Stimulated activated naive CD4-positive, alpha-beta T cell (primary cell): ENCODE data around the gene C1QB.

ENCODE experiments used
- DNase-seq, 6 experiments: peaks; one replicate each; lab custom pipeline; 2025; lab: John Stamatoyannopoulos, UW

The C1QB gene, protein sequence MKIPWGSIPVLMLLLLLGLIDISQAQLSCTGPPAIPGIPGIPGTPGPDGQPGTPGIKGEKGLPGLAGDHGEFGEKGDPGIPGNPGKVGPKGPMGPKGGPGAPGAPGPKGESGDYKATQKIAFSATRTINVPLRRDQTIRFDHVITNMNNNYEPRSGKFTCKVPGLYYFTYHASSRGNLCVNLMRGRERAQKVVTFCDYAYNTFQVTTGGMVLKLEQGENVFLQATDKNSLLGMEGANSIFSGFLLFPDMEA

DNA sequence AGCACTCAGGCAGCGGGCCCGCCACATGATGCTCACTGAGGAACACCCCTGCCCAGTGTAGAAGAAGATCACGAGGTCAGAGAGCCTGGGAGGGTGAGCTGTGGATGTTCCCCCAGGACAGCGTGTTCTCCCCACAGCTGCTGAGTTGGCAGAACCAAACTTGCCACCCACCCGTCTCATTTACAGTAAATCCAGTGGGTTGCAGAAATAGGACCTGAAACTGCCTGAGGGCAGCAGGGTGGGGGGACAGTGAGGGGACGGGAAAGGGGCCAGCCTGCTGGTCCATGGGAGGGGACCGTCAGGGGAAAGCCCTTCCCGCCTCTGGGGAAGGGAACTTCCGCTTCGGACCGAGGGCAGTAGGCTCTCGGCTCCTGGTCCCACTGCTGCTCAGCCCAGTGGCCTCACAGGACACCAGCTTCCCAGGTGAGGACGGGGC is at the start of gene C1QB:
C1QB (plus strand) TSS at position 356 of the 436 bp plus-strand sequence. CDS start 6,227 bp downstream, outside the sequence.
- no peak for DNase-seq

DNA sequence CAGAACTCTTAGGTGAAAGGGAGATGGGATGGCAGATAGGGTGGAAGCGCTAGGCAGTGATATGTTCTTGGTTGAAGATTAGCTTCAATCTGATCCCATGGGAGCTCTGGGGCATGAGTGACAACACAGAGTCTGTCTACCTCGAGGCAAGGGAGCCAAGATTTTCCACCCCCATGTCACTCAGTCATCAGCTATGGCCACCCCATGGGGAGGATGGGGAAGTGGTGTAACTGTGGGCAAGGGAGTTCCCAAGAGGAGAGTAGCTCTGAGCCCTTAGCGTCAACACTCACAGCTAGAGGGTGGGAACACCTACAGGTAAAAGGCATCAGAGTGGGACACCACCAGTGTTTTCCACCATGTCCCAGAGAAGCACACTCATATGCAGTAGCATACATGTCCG is 46.9 kb upstream of the C1QB start:
- DNase-seq: no peak

DNA sequence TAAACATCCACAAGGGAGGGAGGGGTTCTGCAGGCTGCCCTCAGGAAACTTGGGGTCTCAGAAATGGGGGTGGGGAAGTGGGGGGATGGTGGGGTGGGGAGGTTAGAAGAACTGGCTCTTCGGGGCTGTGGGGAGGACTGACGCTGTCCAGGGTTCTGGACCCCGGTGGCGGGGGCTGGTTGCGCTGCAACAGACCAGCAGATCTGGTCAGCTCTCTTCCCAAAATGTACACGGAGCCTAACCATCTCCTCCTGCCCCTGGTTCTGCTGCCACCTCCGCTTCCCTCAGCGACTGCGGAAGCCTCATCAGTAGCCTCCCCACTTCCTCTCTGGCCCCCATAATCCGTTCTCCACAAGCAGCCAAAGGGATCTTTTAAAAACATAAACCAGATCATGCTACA is 45.9 kb upstream of the C1QB start:
- no peak for DNase-seq

DNA sequence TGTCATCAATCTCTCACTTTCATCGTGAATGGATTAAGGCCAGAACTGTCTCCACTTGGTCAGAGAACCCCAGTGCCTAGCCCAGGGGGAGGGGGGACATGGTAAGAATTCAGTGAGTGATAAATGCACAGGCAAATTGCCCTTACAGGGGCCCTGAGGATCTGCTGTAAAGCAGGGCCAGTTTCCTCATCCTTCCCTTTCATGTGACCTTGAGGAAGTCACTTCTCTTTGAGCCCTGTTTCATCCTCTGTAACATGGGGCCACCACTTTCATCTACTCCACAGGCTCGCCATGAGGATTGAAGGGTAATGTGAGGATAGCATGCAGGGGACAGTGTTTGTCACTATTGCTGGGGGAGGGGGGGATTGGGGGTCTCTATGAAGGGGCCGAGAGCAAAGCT is 44.7 kb upstream of the C1QB start:
- no peak for DNase-seq

DNA sequence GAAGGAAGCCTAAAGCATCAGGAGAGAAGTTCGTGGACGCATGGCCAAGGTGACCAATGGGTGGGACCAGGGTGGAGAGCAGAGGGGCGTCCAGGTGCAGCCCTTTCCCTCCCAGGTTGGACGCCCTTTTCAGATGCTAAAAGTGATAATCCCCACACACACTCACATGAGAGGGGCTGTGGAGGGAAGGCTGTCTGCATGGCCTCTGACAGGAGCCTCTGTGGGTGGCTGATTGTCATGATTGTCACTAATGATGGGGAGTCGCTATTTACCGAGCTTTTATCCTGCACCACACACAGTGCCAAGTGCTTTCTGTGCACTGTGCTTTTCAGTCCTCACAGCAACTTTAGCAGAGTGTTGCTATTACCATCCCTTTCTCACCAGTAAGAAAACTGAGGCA is 43.7 kb upstream of the C1QB start:
- DNase-seq: no peak

DNA sequence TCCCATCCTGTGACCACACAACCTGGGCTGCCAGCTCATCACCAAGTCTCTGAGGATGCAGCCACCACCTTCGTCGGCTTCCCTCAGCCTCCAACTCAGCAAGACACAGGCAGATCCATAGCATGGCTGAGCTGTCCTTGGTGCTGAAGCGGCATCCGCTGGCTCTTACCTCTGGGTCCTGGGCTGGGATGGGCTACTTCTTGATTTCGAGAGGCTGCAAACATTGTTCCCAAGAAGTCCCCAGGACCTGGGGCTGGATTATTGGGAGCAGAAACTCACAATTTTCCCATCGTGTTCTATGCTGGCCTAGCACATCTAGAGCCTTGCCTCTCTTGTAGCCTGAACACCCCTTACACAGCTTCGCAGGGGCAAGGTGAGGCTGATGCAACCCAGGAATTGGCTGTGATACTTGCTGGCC is 41.5 kb upstream of the C1QB start:
- no peak for DNase-seq

DNA sequence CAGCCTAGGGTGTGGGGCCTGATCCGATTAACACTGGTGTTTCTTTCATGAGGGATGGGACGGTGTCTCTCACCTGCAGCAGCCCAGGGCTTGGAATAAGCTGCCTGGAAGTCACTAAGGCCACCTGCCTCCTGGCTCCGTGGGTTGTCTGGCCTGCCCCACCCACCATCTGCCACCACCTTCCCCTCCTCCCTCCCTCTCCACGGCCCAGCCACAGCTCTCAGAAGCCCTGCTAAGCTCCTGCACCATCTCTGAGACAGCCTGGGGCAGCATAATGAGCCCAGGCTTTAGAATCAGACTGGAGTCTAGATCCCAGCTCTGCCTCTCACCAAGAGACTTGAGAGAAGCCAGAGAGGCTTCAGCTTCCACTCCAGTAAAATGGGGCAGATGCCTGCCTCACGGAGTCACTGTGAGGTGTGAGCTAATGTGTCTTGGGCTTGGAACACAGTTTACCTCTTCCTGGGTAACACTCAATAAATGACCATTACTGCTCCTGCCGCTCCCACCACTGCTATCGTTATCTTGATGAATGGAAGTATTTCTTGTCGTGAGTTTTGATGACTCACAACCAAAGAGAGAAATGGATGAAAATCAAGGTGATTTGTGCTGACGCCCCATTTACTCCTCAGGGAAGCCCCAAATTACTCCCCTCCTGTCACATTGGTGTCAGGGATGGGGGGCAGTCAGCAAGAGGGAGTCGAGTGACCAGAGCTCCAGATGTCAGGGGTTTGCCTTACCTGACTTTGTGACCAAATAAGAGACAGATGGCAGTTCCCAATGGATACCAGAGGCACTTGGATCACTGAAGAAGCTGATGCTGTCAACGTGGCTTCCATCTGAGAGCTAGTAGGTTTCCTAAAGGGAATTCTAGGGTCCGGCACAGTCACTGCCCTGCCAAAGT is 40.1 kb upstream of the C1QB start:
- DNase-seq: no peak

DNA sequence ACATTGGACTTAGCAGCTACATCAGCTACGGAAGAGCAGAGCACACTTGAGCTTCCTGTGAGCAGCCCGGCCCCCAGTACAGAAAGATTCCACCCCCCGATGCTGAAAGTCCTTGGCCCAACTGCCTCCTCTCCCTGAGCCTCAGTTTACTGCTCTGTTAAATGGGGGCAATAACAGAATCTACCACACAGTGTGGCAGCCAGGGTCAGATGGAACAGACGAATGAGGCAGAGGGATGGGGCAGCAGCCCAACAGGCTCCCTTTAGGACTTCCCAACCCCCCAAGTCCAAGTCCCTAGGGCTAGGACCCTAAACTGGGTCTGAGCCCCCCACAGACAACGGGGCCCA is 39.5 kb upstream of the C1QB start:
- DNase-seq: no peak

DNA sequence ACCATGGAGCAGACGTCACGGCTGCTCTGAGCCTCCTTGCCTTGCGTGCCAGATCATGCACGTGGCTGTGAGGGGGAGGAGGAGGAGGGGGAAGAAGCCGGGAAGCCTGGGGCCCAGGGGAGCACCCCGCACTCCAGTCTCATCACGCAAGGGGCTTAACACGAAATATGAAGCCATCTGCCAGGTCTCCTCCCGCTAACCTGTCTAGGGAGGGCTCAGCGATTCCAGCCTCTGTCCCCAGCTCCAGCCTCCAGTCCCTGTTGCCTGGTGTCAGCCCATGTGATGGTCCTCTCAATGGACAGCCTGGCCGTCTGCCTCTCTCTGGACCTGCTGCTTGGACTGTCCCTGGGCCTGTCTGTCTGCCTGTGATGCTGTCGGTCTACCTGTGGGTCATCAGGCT is 39.1 kb upstream of the C1QB start:
- no peak for DNase-seq

DNA sequence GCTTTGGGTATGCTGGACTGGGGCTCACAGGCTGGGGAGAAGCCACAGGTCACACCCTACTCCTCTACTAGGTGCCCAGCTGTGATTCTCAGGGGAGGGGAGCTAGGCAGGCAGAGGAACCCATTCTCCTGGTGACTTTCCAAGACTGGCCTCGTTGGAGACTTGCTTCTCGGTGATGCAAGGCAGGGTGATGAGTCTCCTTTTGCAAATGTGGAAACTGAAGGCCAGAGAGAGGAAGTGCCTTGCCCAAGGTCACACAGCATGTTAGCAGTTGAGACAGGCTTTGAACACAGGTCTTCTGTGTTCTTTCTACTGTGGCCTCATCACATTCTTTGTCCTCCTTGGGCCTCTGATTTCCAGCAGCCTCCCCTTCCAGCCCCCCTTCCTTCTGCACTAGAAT is 37.1 kb upstream of the C1QB start:
- no peak for DNase-seq

DNA sequence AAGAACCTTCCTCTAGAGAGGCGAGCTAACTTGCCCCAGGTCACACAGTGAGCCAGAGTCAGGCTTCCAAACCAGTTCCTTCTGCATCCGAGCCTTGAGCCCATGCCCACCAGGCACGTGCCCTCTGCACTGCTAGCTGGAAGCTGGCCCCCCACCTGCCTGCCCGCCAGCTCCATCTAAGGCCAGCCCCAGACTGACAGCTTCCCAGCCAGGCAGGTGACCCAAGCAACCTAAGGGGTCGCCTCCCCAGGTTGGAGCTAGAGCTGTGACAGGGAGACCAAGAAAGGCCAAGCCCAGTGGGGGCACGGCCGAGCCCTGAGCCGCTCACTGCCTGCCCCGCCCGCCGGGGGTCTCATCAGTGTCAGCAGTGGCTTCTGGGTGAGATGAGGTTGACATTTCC is 36.5 kb upstream of the C1QB start:
- no peak for DNase-seq

DNA sequence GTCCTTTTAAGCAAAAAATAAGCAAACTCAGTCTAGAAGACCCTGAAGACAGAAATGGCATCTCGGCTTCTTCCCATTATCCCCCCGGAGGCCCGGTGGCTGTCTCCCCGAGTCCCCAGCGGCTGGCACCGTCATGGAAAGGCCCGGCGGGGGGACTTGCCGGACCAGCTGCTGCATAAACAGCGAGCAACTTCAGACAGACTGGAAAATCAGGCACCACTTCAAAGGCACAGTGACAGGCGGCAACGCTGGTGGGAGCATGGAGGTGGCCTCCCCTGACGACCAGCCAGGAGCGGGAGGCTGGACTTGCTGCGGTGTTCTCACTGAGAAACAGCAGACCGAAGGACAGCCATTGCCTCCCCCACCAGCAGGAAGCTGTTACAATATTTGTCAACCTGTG is 35.0 kb upstream of the C1QB start:
- DNase-seq: no peak

DNA sequence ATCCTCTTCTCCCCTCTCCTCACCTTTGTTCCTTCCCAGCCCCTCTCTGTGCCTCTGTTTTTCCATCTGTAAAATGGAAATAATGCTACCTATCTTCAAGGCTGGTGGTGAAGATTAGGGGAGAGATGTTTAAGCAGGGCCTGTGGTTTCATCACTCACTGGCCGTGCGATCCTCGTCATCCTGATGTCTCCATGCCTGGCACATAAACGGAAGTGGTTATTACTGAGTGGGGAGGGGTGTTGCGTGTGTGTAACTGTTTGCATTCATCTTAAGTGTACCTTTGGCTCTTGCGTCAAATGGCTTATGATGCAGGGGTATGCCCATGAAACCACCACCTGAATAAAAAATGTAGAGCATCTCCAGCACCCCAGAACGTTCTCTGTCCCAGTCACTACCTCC is 33.8 kb upstream of the C1QB start:
- no peak for DNase-seq

DNA sequence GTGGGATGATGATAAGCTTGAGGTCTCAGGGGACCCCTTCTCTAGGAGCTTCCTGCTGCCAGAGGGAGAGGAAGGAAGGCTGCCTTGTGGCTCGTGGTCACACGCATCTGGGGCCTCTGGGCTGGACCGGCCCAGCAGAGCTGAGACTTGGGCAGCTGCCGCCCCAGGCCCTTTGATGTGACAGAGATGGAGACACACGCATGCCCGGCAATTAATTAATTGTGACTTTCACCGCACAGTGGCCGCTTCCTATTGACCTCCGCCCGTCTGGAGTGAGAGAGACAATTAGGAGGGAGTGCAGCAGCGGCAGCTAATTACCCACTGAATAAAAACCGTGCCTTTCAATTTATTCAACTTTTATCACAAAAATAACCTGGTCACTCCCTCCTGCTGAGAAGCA is 33.2 kb upstream of the C1QB start:
- no peak for DNase-seq

DNA sequence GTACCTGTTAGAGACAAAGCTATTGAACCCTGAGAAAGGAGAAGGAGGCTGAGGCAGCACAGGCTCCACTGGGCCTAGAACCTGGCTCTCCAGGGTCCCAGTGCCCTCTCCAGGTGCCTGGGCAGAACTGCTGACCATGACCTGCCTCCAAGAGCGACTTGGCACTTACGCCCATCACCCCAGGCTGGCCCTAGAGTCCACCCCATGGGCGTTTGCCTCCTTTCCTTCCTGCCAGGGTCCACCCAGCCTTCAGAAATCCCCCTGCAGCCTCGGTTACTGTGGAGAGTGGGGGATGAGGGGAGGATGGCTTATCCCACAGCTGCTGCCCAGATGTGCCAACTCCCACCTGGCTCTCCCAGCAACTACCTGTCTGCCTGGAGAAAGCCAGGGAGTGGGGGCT is 31.3 kb upstream of the C1QB start:
- no peak for DNase-seq

DNA sequence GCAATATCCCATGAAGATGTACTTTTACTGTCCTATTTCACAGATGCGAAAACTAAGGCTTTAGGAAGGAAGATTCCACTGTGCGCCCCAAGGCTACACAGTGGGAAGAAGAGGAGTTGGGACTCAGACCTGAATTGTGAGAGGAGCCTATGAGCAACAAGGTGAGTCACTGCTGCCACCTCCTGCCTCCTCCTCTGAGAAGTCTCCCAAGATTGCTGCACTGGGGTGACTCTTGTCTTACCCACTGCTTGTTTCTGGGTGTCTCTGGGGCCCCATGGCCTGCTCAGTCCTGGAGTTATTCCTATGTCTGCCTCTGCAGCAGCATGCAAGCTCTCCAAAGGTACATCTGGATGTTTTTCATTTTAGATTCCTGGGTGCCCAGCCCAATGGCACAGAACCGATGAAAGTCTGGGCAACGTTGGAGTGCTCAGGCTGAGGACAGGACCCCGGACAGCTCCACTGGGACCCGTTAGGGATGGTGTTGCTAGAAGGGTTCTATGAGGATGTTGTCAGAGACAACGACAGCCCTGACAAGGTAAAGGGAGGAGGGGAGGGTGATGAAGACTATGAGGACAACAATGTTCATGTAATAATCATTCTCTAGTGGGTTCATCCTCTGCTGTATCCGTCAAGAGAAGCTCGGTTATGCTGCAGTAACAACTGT is 27.6 kb upstream of the C1QB start:
- DNase-seq: no peak

DNA sequence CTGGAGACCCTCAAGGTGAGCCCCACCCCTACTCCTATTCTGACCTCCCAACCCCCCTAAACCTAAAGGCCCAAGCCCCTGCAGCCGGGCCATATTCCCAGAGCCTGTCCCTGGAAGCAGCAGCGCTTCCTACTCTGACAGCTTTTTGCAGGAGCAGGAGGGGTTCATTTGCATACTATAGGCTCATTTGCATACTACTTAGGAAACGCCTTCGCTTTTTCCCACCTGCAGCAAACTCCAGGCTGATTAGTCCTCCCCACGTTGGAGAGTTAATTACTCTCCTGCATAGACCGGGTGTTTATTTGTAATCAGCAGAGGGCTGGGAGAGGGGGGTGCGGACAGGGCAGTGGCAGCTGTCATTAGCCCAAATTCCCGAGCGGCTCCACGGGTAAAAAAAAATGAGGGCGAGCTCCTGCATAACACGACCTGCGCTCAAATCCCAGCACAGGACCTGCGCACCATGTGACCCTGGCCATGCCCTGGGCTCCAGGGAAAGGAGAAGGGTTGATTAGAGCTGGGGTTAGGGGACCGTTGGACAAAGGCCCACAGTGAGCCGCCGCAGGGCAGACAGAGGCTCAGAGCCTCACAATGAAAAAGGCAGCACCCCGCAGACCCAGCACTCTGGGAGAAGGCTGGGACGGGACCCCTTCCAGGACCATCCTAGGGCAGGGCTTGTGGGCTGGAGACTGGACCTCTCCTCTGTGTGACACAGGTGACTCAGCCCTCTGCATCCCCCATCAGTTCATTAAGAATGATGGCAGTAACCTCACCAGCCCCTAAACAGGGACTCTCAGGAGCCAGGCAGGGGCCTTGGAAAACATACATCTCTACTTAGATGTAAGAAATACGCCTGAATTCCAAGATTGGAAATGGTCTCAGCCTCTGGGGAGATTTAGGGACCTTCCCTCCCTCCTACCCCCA is 26.5 kb upstream of the C1QB start:
- no peak for DNase-seq

DNA sequence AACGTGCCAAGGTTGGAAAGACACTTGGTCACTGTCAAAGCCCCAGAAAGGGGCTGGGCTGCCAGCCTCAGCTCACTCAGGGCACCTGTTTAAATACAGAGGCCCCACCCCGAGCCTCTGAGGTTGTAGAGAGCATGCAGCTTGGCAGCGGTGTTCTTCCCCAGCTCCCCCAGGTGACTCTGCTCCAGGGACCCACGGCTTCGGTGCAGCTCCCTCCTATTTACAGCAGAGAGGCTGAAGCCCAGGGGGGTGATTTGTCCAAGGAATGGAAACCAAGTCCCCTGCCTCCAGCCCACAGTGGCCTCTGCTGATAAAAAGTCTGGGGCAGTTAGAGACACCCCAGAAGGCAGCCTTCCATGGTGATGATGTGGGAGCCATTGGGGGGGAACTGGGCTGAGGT is 25.7 kb upstream of the C1QB start:
- DNase-seq: no peak

DNA sequence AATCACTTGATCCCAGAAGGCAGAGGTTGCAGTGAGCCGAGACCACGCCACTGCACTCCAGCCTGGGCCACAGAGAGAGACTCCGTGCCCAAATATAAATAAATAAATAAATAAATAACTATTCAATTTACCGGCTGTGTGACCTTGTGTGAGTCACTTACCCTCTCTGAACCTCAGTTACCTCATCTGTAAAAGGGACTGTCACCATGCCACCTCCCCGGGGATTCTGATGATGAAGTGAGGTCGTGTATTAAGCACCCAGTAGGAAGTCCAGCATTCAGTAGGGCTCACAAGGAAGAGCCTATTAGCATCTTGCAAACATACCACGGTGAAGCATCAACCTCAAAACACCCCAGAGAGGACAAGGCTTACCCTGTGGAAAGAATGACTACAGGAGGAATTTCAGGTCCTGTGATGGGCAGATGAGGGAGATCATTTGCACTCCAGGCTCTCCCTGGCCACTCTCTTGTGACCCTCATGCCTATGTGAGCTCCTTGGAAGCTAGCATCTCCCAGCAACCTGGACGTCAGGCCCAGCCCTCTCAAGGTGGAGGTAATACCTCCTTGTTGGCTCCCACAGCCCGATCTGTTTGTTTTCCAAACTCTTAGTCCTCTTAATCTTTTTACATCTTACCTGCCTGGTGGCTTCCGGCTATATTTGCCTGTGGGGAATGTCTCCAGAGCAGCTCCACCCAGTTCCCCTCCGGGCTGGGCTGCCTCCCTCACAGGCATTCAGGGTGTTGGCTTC is 24.2 kb upstream of the C1QB start:
- no peak for DNase-seq

DNA sequence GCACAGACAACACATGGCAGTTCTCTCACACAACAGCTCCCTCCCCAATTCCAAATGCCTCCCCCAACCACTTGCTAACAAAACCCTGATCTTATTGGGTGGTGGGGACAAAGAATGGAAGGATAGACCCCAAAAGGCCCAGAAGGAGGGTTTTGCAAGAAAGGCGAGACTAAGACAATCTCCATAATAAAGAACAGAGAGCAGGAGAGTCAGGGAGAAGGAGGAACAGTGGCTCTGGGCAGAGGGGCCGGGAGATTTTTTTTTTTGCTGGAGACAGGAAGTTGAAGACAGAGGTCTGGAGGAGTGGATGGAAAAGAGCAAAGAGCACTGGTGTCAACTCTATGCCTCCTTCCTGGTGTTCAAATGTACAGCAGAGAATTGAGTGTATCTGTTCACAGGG is 23.1 kb upstream of the C1QB start:
- no peak for DNase-seq
